ENCODE data around the gene ALDH5A1.

DNA sequence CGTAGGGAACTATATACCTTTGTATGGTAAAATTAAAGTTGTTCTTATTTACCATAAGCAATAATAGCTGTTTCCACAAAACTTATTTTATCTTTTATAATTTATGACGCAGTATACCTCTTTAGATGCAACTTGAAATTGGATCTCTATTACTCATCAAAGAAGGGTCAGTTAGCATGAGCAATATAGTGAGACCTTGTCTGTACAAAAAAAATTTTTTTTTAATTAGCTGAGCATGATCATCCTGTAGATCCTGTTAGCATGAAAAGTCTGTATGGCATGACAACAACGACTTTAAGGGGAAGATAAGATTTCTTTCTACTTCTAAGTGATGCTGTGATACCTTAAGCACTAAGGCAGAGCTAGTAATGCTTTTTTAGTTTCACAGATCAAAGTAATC lies 5.9 kb downstream of the ALDH5A1 start:
- TF ChIP-seq, protein P1, sequence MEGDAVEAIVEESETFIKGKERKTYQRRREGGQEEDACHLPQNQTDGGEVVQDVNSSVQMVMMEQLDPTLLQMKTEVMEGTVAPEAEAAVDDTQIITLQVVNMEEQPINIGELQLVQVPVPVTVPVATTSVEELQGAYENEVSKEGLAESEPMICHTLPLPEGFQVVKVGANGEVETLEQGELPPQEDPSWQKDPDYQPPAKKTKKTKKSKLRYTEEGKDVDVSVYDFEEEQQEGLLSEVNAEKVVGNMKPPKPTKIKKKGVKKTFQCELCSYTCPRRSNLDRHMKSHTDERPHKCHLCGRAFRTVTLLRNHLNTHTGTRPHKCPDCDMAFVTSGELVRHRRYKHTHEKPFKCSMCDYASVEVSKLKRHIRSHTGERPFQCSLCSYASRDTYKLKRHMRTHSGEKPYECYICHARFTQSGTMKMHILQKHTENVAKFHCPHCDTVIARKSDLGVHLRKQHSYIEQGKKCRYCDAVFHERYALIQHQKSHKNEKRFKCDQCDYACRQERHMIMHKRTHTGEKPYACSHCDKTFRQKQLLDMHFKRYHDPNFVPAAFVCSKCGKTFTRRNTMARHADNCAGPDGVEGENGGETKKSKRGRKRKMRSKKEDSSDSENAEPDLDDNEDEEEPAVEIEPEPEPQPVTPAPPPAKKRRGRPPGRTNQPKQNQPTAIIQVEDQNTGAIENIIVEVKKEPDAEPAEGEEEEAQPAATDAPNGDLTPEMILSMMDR (IDR thresholded peaks at IDR 0.05; ENCODE audit: insufficient read depth, low read depth, low read length): no peak
- TF ChIP-seq EZH2 (IDR thresholded peaks at IDR 0.05; ENCODE audit: insufficient read depth, low read length): no peak

All from astrocyte (in vitro differentiated cells and primary cell).